ENCODE measurements around the gene POLR2F.

POLR2F gene

GRCh38 chr22:37968452-37969251, 15.2 kb downstream of the POLR2F start:
- Histone ChIP-seq H3K4me1 (ENCODE audit: control insufficient read depth in 2 of 2, insufficient read depth in 1 of 2, low read depth in 1 of 2, low read length in 2 of 2) (peaks cover 9 to 30% of the 10 kb centered on the region in 2 donors), H4K8ac (ENCODE audit: low read depth, low read length) (no peak overlapping the region), H3K4ac (ENCODE audit: low read length) (no peak overlapping the region), H3K36me3 (replicated peaks in 1 of 2; ENCODE audit: control insufficient read depth in 2 of 2, insufficient read depth in 2 of 2, low read length in 2 of 2) (peaks cover 11 to 64% of the 10 kb centered on the region in 2 donors), H3K27me3 (ENCODE audit: control insufficient read depth in 3 of 3, insufficient read depth in 3 of 3, low read depth in 1 of 3, low read length in 3 of 3) (no peaks in the 10 kb centered on the region), H2BK12ac (ENCODE audit: low read length) (no peak overlapping the region), H3K18ac (ENCODE audit: low read length) (peak overlapping the region; percentile 92), H3K27ac (replicated peaks; ENCODE audit: low read length) (peak overlapping the region; percentile 83), H3K4me2 (ENCODE audit: insufficient read depth, low read length, poor library complexity, severe bottlenecking) (peak overlapping the region; percentile 21), H3K79me1 (ENCODE audit: low read depth, low read length) (peaks cover 4% of the 10 kb centered on the region), H2BK120ac (ENCODE audit: low read depth, low read length) (no peak overlapping the region), H2AK5ac (ENCODE audit: low read depth, low read length) (peak overlapping the region; percentile 33), H3K23ac (ENCODE audit: low read depth, low read length, poor library complexity) (no peak overlapping the region), H3K9ac (ENCODE audit: low read depth, low read length, poor library complexity) (peak overlapping the region; percentile 67), H3K14ac (ENCODE audit: low read length) (no peak overlapping the region), H2BK15ac (ENCODE audit: low read length) (peak overlapping the region; percentile 46), H3K9me3 (replicated peaks in 1 of 2; ENCODE audit: control insufficient read depth in 2 of 2, insufficient read depth in 1 of 2, low read depth in 1 of 2, low read length in 2 of 2) (no peaks in the 10 kb centered on the region), H3K4me3 (ENCODE audit: low read length in 2 of 2) (no peak overlapping the region), H2AFZ (ENCODE audit: low read length) (no peak overlapping the region), H4K91ac (ENCODE audit: low read depth, low read length, poor library complexity) (no peak overlapping the region), H2BK5ac (ENCODE audit: low read length) (peak overlapping the region; percentile 89)
- DNase-seq (ENCODE audit: low spot score): no peak
- WGBS, 2 donors (ENCODE audit: extremely low coverage in 2 of 2, insufficient read length in 2 of 2, insufficient replicate concordance in 1 of 2): no CpG with 5 or more reads among the region's 5 CpGs

GRCh38 chr22:37970864-37971263, 17.4 kb downstream of the POLR2F start:
- Histone ChIP-seq H3K4ac (ENCODE audit: low read length) (no peak overlapping the region), H3K4me3 (ENCODE audit: low read length in 2 of 2) (no peak overlapping the region), H3K36me3 (replicated peaks in 1 of 2; ENCODE audit: control insufficient read depth in 2 of 2, insufficient read depth in 2 of 2, low read length in 2 of 2) (peaks cover 11 to 48% of the 10 kb centered on the region in 2 donors), H3K9ac (ENCODE audit: low read depth, low read length, poor library complexity) (no peak overlapping the region), H3K9me3 (replicated peaks in 1 of 2; ENCODE audit: control insufficient read depth in 2 of 2, insufficient read depth in 1 of 2, low read depth in 1 of 2, low read length in 2 of 2) (no peaks in the 10 kb centered on the region), H4K91ac (ENCODE audit: low read depth, low read length, poor library complexity) (no peak overlapping the region), H3K4me1 (ENCODE audit: control insufficient read depth in 2 of 2, insufficient read depth in 1 of 2, low read depth in 1 of 2, low read length in 2 of 2) (peaks cover 9 to 30% of the 10 kb centered on the region in 2 donors), H3K79me1 (ENCODE audit: low read depth, low read length) (peaks cover 6% of the 10 kb centered on the region), H2AK5ac (ENCODE audit: low read depth, low read length) (no peak overlapping the region), H3K14ac (ENCODE audit: low read length) (no peak overlapping the region), H2AFZ (ENCODE audit: low read length) (no peak overlapping the region), H2BK5ac (ENCODE audit: low read length) (no peak overlapping the region), H2BK12ac (ENCODE audit: low read length) (no peak overlapping the region), H3K18ac (ENCODE audit: low read length) (peak overlapping the region; percentile 65), H3K27ac (replicated peaks; ENCODE audit: low read length) (no peak overlapping the region), H2BK15ac (ENCODE audit: low read length) (no peak overlapping the region), H3K23ac (ENCODE audit: low read depth, low read length, poor library complexity) (no peak overlapping the region), H2BK120ac (ENCODE audit: low read depth, low read length) (no peak overlapping the region), H3K4me2 (ENCODE audit: insufficient read depth, low read length, poor library complexity, severe bottlenecking) (no peak overlapping the region), H4K8ac (ENCODE audit: low read depth, low read length) (no peak overlapping the region), H3K27me3 (ENCODE audit: control insufficient read depth in 3 of 3, insufficient read depth in 3 of 3, low read depth in 1 of 3, low read length in 3 of 3) (no peaks in the 10 kb centered on the region)
- no CpG with 5 or more reads among the region's 4 CpGs for WGBS, 2 donors (ENCODE audit: extremely low coverage in 2 of 2, insufficient read length in 2 of 2, insufficient replicate concordance in 1 of 2)
- DNase-seq (ENCODE audit: low spot score): no peak

- peaks cover 7 to 39% of the 10 kb centered on the region in 2 donors for H3K36me3 ChIP-seq (replicated peaks in 1 of 2; ENCODE audit: control insufficient read depth in 2 of 2, insufficient read depth in 2 of 2, low read length in 2 of 2)
- H3K23ac ChIP-seq (ENCODE audit: low read depth, low read length, poor library complexity): peak overlapping the region; percentile 65
- no peak for DNase-seq (ENCODE audit: low spot score)
- peak overlapping the region; percentile 79 for H2AK5ac ChIP-seq (ENCODE audit: low read depth, low read length)
- no peak overlapping the region for H2BK120ac ChIP-seq (ENCODE audit: low read depth, low read length)
- H3K4me1 ChIP-seq (ENCODE audit: control insufficient read depth in 2 of 2, insufficient read depth in 1 of 2, low read depth in 1 of 2, low read length in 2 of 2): peaks cover 9 to 28% of the 10 kb centered on the region in 2 donors
- no peaks in the 10 kb centered on the region for H3K27me3 ChIP-seq (ENCODE audit: control insufficient read depth in 3 of 3, insufficient read depth in 3 of 3, low read depth in 1 of 3, low read length in 3 of 3)
- peak overlapping the region; percentile 58 for H3K18ac ChIP-seq (ENCODE audit: low read length)
- peak overlapping the region; percentile 48 for H3K27ac ChIP-seq (replicated peaks; ENCODE audit: low read length)
- H3K9me3 ChIP-seq (replicated peaks in 1 of 2; ENCODE audit: control insufficient read depth in 2 of 2, insufficient read depth in 1 of 2, low read depth in 1 of 2, low read length in 2 of 2): no peaks in the 10 kb centered on the region
- H2BK12ac ChIP-seq (ENCODE audit: low read length): no peak overlapping the region
- H3K4ac ChIP-seq (ENCODE audit: low read length): no peak overlapping the region
- no peak overlapping the region for H4K8ac ChIP-seq (ENCODE audit: low read depth, low read length)
- no peak overlapping the region for H3K4me3 ChIP-seq (ENCODE audit: low read length in 2 of 2)
- no peak overlapping the region for H2BK15ac ChIP-seq (ENCODE audit: low read length)
- H3K9ac ChIP-seq (ENCODE audit: low read depth, low read length, poor library complexity): no peak overlapping the region
- H3K4me2 ChIP-seq (ENCODE audit: insufficient read depth, low read length, poor library complexity, severe bottlenecking): no peak overlapping the region
- H3K14ac ChIP-seq (ENCODE audit: low read length): peak overlapping the region; percentile 13
- no CpG with 5 or more reads among the region's 7 CpGs for WGBS, 2 donors (ENCODE audit: extremely low coverage in 2 of 2, insufficient read length in 2 of 2, insufficient replicate concordance in 1 of 2)
- no peak overlapping the region for H2AFZ ChIP-seq (ENCODE audit: low read length)
- no peak overlapping the region for H4K91ac ChIP-seq (ENCODE audit: low read depth, low read length, poor library complexity)
- H3K79me1 ChIP-seq (ENCODE audit: low read depth, low read length): peaks cover 6% of the 10 kb centered on the region
- no peak overlapping the region for H2BK5ac ChIP-seq (ENCODE audit: low read length)
These were observed 18.3 kb downstream of the POLR2F start for GRCh38 chr22:37971475-37972434.

GRCh38 chr22:37972527-37972926, 19.0 kb downstream of the POLR2F start:
- no peak overlapping the region for H2AFZ ChIP-seq (ENCODE audit: low read length)
- H3K4me1 ChIP-seq (ENCODE audit: control insufficient read depth in 2 of 2, insufficient read depth in 1 of 2, low read depth in 1 of 2, low read length in 2 of 2): peaks cover 9 to 21% of the 10 kb centered on the region in 2 donors
- H2BK15ac ChIP-seq (ENCODE audit: low read length): no peak overlapping the region
- no peak overlapping the region for H3K9ac ChIP-seq (ENCODE audit: low read depth, low read length, poor library complexity)
- peaks cover 6% of the 10 kb centered on the region for H3K79me1 ChIP-seq (ENCODE audit: low read depth, low read length)
- no peak overlapping the region for H2BK12ac ChIP-seq (ENCODE audit: low read length)
- peak overlapping the region; percentile 1 for H3K18ac ChIP-seq (ENCODE audit: low read length)
- H3K27ac ChIP-seq (replicated peaks; ENCODE audit: low read length): no peak overlapping the region
- DNase-seq (ENCODE audit: low spot score): no peak
- no peak overlapping the region for H4K91ac ChIP-seq (ENCODE audit: low read depth, low read length, poor library complexity)
- no peak overlapping the region for H2BK5ac ChIP-seq (ENCODE audit: low read length)
- H3K14ac ChIP-seq (ENCODE audit: low read length): no peak overlapping the region
- no CpG with 5 or more reads among the region's 3 CpGs for WGBS, 2 donors (ENCODE audit: extremely low coverage in 2 of 2, insufficient read length in 2 of 2, insufficient replicate concordance in 1 of 2)
- no peak overlapping the region for H3K23ac ChIP-seq (ENCODE audit: low read depth, low read length, poor library complexity)
- H3K4me2 ChIP-seq (ENCODE audit: insufficient read depth, low read length, poor library complexity, severe bottlenecking): no peak overlapping the region
- H3K9me3 ChIP-seq (replicated peaks in 1 of 2; ENCODE audit: control insufficient read depth in 2 of 2, insufficient read depth in 1 of 2, low read depth in 1 of 2, low read length in 2 of 2): no peaks in the 10 kb centered on the region
- H3K36me3 ChIP-seq (replicated peaks in 1 of 2; ENCODE audit: control insufficient read depth in 2 of 2, insufficient read depth in 2 of 2, low read length in 2 of 2): peaks cover 0 to 32% of the 10 kb centered on the region in 2 donors
- no peaks in the 10 kb centered on the region for H3K27me3 ChIP-seq (ENCODE audit: control insufficient read depth in 3 of 3, insufficient read depth in 3 of 3, low read depth in 1 of 3, low read length in 3 of 3)
- H2BK120ac ChIP-seq (ENCODE audit: low read depth, low read length): no peak overlapping the region
- no peak overlapping the region for H3K4me3 ChIP-seq (ENCODE audit: low read length in 2 of 2)
- peak overlapping the region; percentile 22 for H2AK5ac ChIP-seq (ENCODE audit: low read depth, low read length)
- no peak overlapping the region for H4K8ac ChIP-seq (ENCODE audit: low read depth, low read length)
- no peak overlapping the region for H3K4ac ChIP-seq (ENCODE audit: low read length)

All from neuronal stem cell (in vitro differentiated cells).